GM12878 (cell line): Measurements from ENCODE around the gene PSME3.

Experiments used
- CTCF ChIP-seq, 3 experiments: IDR thresholded peaks in 2 of 3; conservative IDR thresholded peaks in 1 of 3; 2 replicates each; pipeline ENCODE4 v1.5.1; 2011; ENCODE audit warnings: low read depth in 3 of 3, low read length in 3 of 3, mild to moderate bottlenecking in 3 of 3, control low read depth in 2 of 3, moderate library complexity in 2 of 3, inconsistent platforms in 1 of 3, mixed read lengths in 1 of 3; ENCODE audit not compliant: control insufficient read depth in 2 of 3, insufficient read depth in 1 of 3; ENCODE audit errors: extremely low read depth in 1 of 3
- E4F1 ChIP-seq: fragments of 450-650 bp; IDR thresholded peaks from 2 replicates; pipeline ENCODE4 v1.6.1; 2018; ENCODE audit warnings: borderline replicate concordance, mild to moderate bottlenecking; ENCODE audit not compliant: partially characterized antibody

GRCh38 chr17:42878924-42879595, 45.9 kb downstream of the PSME3 start:
- TF ChIP-seq E4F1 (no peak), CTCF (IDR thresholded peaks at IDR 0.05 in 2 of 3, conservative IDR thresholded peaks at IDR 0.05 in 1 of 3; ENCODE audit: control insufficient read depth in 2 of 3, extremely low read depth in 1 of 3, insufficient read depth in 1 of 3, low read depth in 3 of 3, low read length in 3 of 3) (no peak)
